Activated CD4-positive, alpha-beta memory T cell treated with anti-CD3 and anti-CD28 coated beads for 36 hours (primary cell): Measurements from ENCODE around the gene UBE2K. TPM values are rescaled to one million over a fixed set of nuclear protein-coding genes. Genes with fewer than 3 reads are reported as not detected.
A peak's percentile ranks its signal among the peaks of the same experiment; 100 is the strongest.
"Not testable (repeated sequence)": the region's sequence is repeated elsewhere in the genome, so short reads cannot be mapped to it uniquely, and the experiment has no call there.

Source experiments
- CTCF ChIA-PET: fragments of 350-600 bp; sonication (Branson Sonifier 250); formaldehyde crosslinking; loops from one replicate; lab custom pipeline; 2021; ENCODE audit warnings: antibody characterized with exemption, inconsistent platforms; lab: Charles Lee
- POLR2A ChIA-PET: fragments of 350-600 bp; sonication (Branson Sonifier 250); formaldehyde crosslinking; loops from one replicate; lab custom pipeline; 2021; ENCODE audit warnings: antibody characterized with exemption; lab: Charles Lee
- DNase-seq: peaks from one replicate; pipeline ENCODE4 v3.0.0-alpha.2; 2020
- H3K27ac Mint-ChIP-seq: one replicate; pipeline ENCODE4 v1.8.0; 2021; ENCODE audit warnings: mixed read lengths
- H3K27me3 Mint-ChIP-seq: one replicate; pipeline ENCODE4 v1.8.0; 2021; ENCODE audit warnings: mixed read lengths
- H3K36me3 Mint-ChIP-seq: one replicate; pipeline ENCODE4 v1.8.0; 2021; ENCODE audit warnings: mixed read lengths
- H3K4me1 Mint-ChIP-seq: one replicate; pipeline ENCODE4 v1.8.0; 2021; ENCODE audit warnings: low read depth, mixed read lengths
- H3K4me3 Mint-ChIP-seq: one replicate; pipeline ENCODE4 v1.8.0; 2021; ENCODE audit warnings: mild to moderate bottlenecking, mixed read lengths
- H3K9me3 Mint-ChIP-seq: one replicate; pipeline ENCODE4 v1.8.0; 2021; ENCODE audit warnings: mixed read lengths
- intact Hi-C: fragments of 100-400 bp; cut with micrococcal nuclease; formaldehyde crosslinking; loops from one replicate; pipeline ENCODE4 v1.15.1; 2023
- total RNA-seq, 2 experiments: library from RNA; stranded (reverse); gene quantifications; one replicate each; pipeline ENCODE4 v1.2.3, GENCODE V29; 2021

UBE2K gene
- total RNA-seq, 2 experiments from 2014 or later, result 81.4 to 83.5 TPM

- H3K4me3 Mint-ChIP-seq, H3K36me3 Mint-ChIP-seq, CTCF ChIA-PET, H3K4me1 Mint-ChIP-seq, intact Hi-C loops, H3K9me3 Mint-ChIP-seq, H3K27ac Mint-ChIP-seq, DNase-seq, H3K27me3 Mint-ChIP-seq: not testable (repeated sequence)
- POLR2A ChIA-PET, result interaction anchor here (0.5 kb wide), 1 partner anchor 134 kb away, joined by 3 read pairs; no protein-coding TSS in a partner anchor
These were observed 41.7 kb downstream of the UBE2K start for GRCh38 chr4:39739591-39739990.

- ChIA-PET CTCF (no interaction called here), POLR2A (interaction anchor here (0.6 kb wide), 2 partner anchors 87 to 1033 kb away, joined by 4 to 7 read pairs; no protein-coding TSS in a partner anchor)
- Mint-ChIP-seq H3K4me3 (no peak overlapping the region), H3K9me3 (no peaks in the 10 kb centered on the region), H3K36me3 (peaks cover 5% of the 10 kb centered on the region), H3K4me1 (peaks cover 12% of the 10 kb centered on the region), H3K27ac (no peak overlapping the region), H3K27me3 (no peaks in the 10 kb centered on the region)
- DNase-seq, result no peak
- intact Hi-C loops, result no loop called here
These were observed 43.5 kb downstream of the UBE2K start for GRCh38 chr4:39741401-39741800.

GRCh38 chr4:39745920-39746319 lies 48.0 kb downstream of the UBE2K start:
- peaks cover 17% of the 10 kb centered on the region for H3K4me1 Mint-ChIP-seq
- no peaks in the 10 kb centered on the region for H3K9me3 Mint-ChIP-seq
- H3K27me3 Mint-ChIP-seq, result no peaks in the 10 kb centered on the region
- intact Hi-C loops, result no loop called here
- H3K36me3 Mint-ChIP-seq, result peaks cover 5% of the 10 kb centered on the region
- POLR2A ChIA-PET, result no interaction called here
- DNase-seq, result no peak
- no peak overlapping the region for H3K4me3 Mint-ChIP-seq
- CTCF ChIA-PET, result interaction anchor here (1.5 kb wide), 1 partner anchor 9 kb away, joined by 3 read pairs; no protein-coding TSS in a partner anchor
- no peak overlapping the region for H3K27ac Mint-ChIP-seq

- Mint-ChIP-seq H3K36me3 (peaks cover 8% of the 10 kb centered on the region), H3K27ac (no peak overlapping the region), H3K9me3 (no peaks in the 10 kb centered on the region), H3K4me1 (peaks cover 25% of the 10 kb centered on the region), H3K4me3 (no peak overlapping the region), H3K27me3 (no peaks in the 10 kb centered on the region)
- intact Hi-C loops, result no loop called here
- CTCF ChIA-PET, result interaction anchor here (0.6 kb wide), 1 partner anchor 58 kb away, joined by 4 read pairs; no protein-coding TSS in a partner anchor
- no peak for DNase-seq
- POLR2A ChIA-PET, result no interaction called here
These were observed 52.3 kb downstream of the UBE2K start for GRCh38 chr4:39750216-39750615.

- no peaks in the 10 kb centered on the region for H3K27me3 Mint-ChIP-seq
- H3K9me3 Mint-ChIP-seq, result no peaks in the 10 kb centered on the region
- H3K4me1 Mint-ChIP-seq, result peaks cover 8% of the 10 kb centered on the region
- H3K36me3 Mint-ChIP-seq, result peaks cover 13% of the 10 kb centered on the region
- POLR2A ChIA-PET, result no interaction called here
- H3K4me3 Mint-ChIP-seq, result no peak overlapping the region
- peak overlapping the region; percentile 39 for H3K27ac Mint-ChIP-seq
- intact Hi-C loops, result no loop called here
- DNase-seq, result no peak
- CTCF ChIA-PET, result interaction anchor here (0.9 kb wide), 1 partner anchor 8 kb away, joined by 3 read pairs; no protein-coding TSS in a partner anchor
These were observed 56.4 kb downstream of the UBE2K start for GRCh38 chr4:39754309-39754708.

GRCh38 chr4:39756159-39756558 lies 58.2 kb downstream of the UBE2K start:
- Mint-ChIP-seq H3K4me3 (no peak overlapping the region), H3K9me3 (no peaks in the 10 kb centered on the region), H3K27me3 (no peaks in the 10 kb centered on the region), H3K4me1 (peaks cover 8% of the 10 kb centered on the region), H3K36me3 (peaks cover 20% of the 10 kb centered on the region), H3K27ac (no peak overlapping the region)
- intact Hi-C loops, result no loop called here
- no peak for DNase-seq
- POLR2A ChIA-PET, result no interaction called here
- CTCF ChIA-PET, result interaction anchor here (0.6 kb wide), 1 partner anchor 287 kb away, joined by 3 read pairs; no protein-coding TSS in a partner anchor

GRCh38 chr4:39758176-39758575 lies 60.2 kb downstream of the UBE2K start:
- Mint-ChIP-seq H3K36me3 (peaks cover 27% of the 10 kb centered on the region), H3K27me3 (no peaks in the 10 kb centered on the region), H3K4me1 (peaks cover 7% of the 10 kb centered on the region), H3K27ac (no peak overlapping the region), H3K9me3 (no peaks in the 10 kb centered on the region), H3K4me3 (no peak overlapping the region)
- ChIA-PET CTCF (interaction anchor here (1.5 kb wide), 1 partner anchor 289 kb away, joined by 5 read pairs; no protein-coding TSS in a partner anchor), POLR2A (no interaction called here)
- intact Hi-C loops, result no loop called here
- DNase-seq, result no peak

GRCh38 chr4:39759569-39759968 lies 61.6 kb downstream of the UBE2K start:
- Mint-ChIP-seq H3K9me3 (no peaks in the 10 kb centered on the region), H3K27me3 (no peaks in the 10 kb centered on the region), H3K4me1 (no peaks in the 10 kb centered on the region), H3K4me3 (no peak overlapping the region), H3K27ac (no peak overlapping the region), H3K36me3 (peaks cover 31% of the 10 kb centered on the region)
- ChIA-PET POLR2A (no interaction called here), CTCF (no interaction called here)
- intact Hi-C loops, result no loop called here
- no peak for DNase-seq

- no peaks in the 10 kb centered on the region for H3K4me1 Mint-ChIP-seq
- no peak for DNase-seq
- POLR2A ChIA-PET, result no interaction called here
- H3K27ac Mint-ChIP-seq, result no peak overlapping the region
- no peaks in the 10 kb centered on the region for H3K27me3 Mint-ChIP-seq
- CTCF ChIA-PET, result no interaction called here
- no peaks in the 10 kb centered on the region for H3K9me3 Mint-ChIP-seq
- peaks cover 35% of the 10 kb centered on the region for H3K36me3 Mint-ChIP-seq
- H3K4me3 Mint-ChIP-seq, result no peak overlapping the region
- intact Hi-C loops, result no loop called here
These were observed 63.2 kb downstream of the UBE2K start for GRCh38 chr4:39761005-39761667.

GRCh38 chr4:39763714-39764572 lies 66.0 kb downstream of the UBE2K start:
- POLR2A ChIA-PET, result no interaction called here
- Mint-ChIP-seq H3K4me1 (no peaks in the 10 kb centered on the region), H3K9me3 (no peaks in the 10 kb centered on the region), H3K27ac (no peak overlapping the region), H3K36me3 (peaks cover 33% of the 10 kb centered on the region), H3K4me3 (no peak overlapping the region), H3K27me3 (no peaks in the 10 kb centered on the region)
- intact Hi-C loops, result no loop called here
- no peak for DNase-seq
- CTCF ChIA-PET, result interaction anchor here (0.6 kb wide), 1 partner anchor 264 kb away, joined by 4 read pairs; no protein-coding TSS in a partner anchor

GRCh38 chr4:39770005-39770404 lies 72.1 kb downstream of the UBE2K start:
- peaks cover 21% of the 10 kb centered on the region for H3K36me3 Mint-ChIP-seq

GRCh38 chr4:39770471-39770870 lies 72.5 kb downstream of the UBE2K start:
- ChIA-PET CTCF (no interaction called here), POLR2A (no interaction called here)
- no peaks in the 10 kb centered on the region for H3K27me3 Mint-ChIP-seq
- H3K27ac Mint-ChIP-seq, result no peak overlapping the region
- intact Hi-C loops, result no loop called here
- H3K9me3 Mint-ChIP-seq, result no peaks in the 10 kb centered on the region
- peaks cover 22% of the 10 kb centered on the region for H3K36me3 Mint-ChIP-seq
- no peaks in the 10 kb centered on the region for H3K4me1 Mint-ChIP-seq
- H3K4me3 Mint-ChIP-seq, result no peak overlapping the region
- no peak for DNase-seq

More at GRCh38 chr4:39770005-39770404, 72.1 kb downstream of the UBE2K start:
- no peaks in the 10 kb centered on the region for H3K27me3 Mint-ChIP-seq
- no peak overlapping the region for H3K4me3 Mint-ChIP-seq
- H3K9me3 Mint-ChIP-seq, result no peaks in the 10 kb centered on the region
- intact Hi-C loops, result no loop called here
- no peak overlapping the region for H3K27ac Mint-ChIP-seq
- ChIA-PET CTCF (no interaction called here), POLR2A (no interaction called here)
- H3K4me1 Mint-ChIP-seq, result no peaks in the 10 kb centered on the region
- DNase-seq, result no peak
